H9 (cell line): Measurements from ENCODE around the gene MYO1C. TPM values are rescaled to one million over a fixed set of nuclear protein-coding genes. Genes with fewer than 3 reads are reported as not detected.
A peak's percentile ranks its signal among the peaks of the same experiment; 100 is the strongest.

ENCODE experiments used
- DNase-seq: peaks from one replicate; pipeline ENCODE4 v3.0.0-alpha.2; 2017
- H2AFZ ChIP-seq: one replicate; pipeline ENCODE4 v1.6.1; 2013; ENCODE audit warnings: mild to moderate bottlenecking, low read length, control low read depth, moderate library complexity
- H2AK5ac ChIP-seq: 2 replicates; pipeline ENCODE4 v1.6.1; 2013; ENCODE audit warnings: low read length, control low read depth, mixed read lengths; ENCODE audit not compliant: insufficient read length
- H2BK120ac ChIP-seq: one replicate; pipeline ENCODE4 v1.6.1; 2013; ENCODE audit warnings: low read depth, mild to moderate bottlenecking, low read length, control low read depth, inconsistent platforms; ENCODE audit not compliant: poor library complexity, severe bottlenecking
- H2BK12ac ChIP-seq: 2 replicates; pipeline ENCODE4 v1.6.1; 2013; ENCODE audit warnings: low read length, control low read depth, mixed read lengths, low read depth; ENCODE audit not compliant: insufficient read length
- H2BK15ac ChIP-seq: 2 replicates; pipeline ENCODE4 v1.6.1; 2013; ENCODE audit warnings: low read depth, low read length, control low read depth
- H2BK20ac ChIP-seq: one replicate; pipeline ENCODE4 v1.6.1; 2013; ENCODE audit warnings: low read depth, mild to moderate bottlenecking, low read length, control low read depth, inconsistent platforms; ENCODE audit not compliant: poor library complexity, severe bottlenecking
- H2BK5ac ChIP-seq: 2 replicates; pipeline ENCODE4 v1.6.1; 2013; ENCODE audit warnings: low read length, control low read depth, mixed read lengths; ENCODE audit not compliant: insufficient read length
- H3K14ac ChIP-seq: 2 replicates; pipeline ENCODE4 v1.6.1; 2013; ENCODE audit warnings: low read length, control low read depth; ENCODE audit not compliant: insufficient read depth
- H3K18ac ChIP-seq: 2 replicates; pipeline ENCODE4 v1.6.1; 2013; ENCODE audit warnings: low read depth, mild to moderate bottlenecking, mixed read lengths, low read length, control low read depth; ENCODE audit not compliant: insufficient read length
- H3K23ac ChIP-seq: 2 replicates; pipeline ENCODE4 v1.6.1; 2013; ENCODE audit warnings: low read length, control low read depth, mixed read lengths, low read depth; ENCODE audit not compliant: insufficient read length
- H3K23me2 ChIP-seq: 2 replicates; pipeline ENCODE4 v1.6.1; 2013; ENCODE audit warnings: low read depth, mild to moderate bottlenecking, mixed read lengths, low read length, control low read depth; ENCODE audit not compliant: insufficient read length, poor library complexity, severe bottlenecking
- H3K27ac ChIP-seq: 2 replicates; pipeline ENCODE4 v1.5.1; 2013; ENCODE audit warnings: low read length, control low read depth, mixed read lengths, low read depth; ENCODE audit not compliant: insufficient read length
- H3K27me3 ChIP-seq: 2 replicates; pipeline ENCODE4 v1.6.1; 2013; ENCODE audit warnings: low read length, control low read depth, inconsistent platforms; ENCODE audit not compliant: insufficient read depth
- H3K4ac ChIP-seq: 2 replicates; pipeline ENCODE4 v1.6.1; 2013; ENCODE audit warnings: low read depth, mild to moderate bottlenecking, control low read depth, inconsistent platforms, low read length, moderate library complexity
- H3K4me1 ChIP-seq: 2 replicates; pipeline ENCODE4 v1.6.1; 2013; ENCODE audit warnings: low read length, control low read depth, inconsistent platforms; ENCODE audit not compliant: insufficient read depth
- H3K4me2 ChIP-seq: 2 replicates; pipeline ENCODE4 v1.6.1; 2013; ENCODE audit warnings: low read length, control low read depth, mixed read lengths; ENCODE audit not compliant: insufficient read length, insufficient read depth
- H3K56ac ChIP-seq: 2 replicates; pipeline ENCODE4 v1.6.1; 2013; ENCODE audit warnings: low read depth, mild to moderate bottlenecking, mixed read lengths, low read length, control low read depth; ENCODE audit not compliant: insufficient read length
- H3K79me1 ChIP-seq: 2 replicates; pipeline ENCODE4 v1.6.1; 2013; ENCODE audit warnings: low read depth, mild to moderate bottlenecking, moderate library complexity, low read length, control low read depth, inconsistent platforms; ENCODE audit not compliant: insufficient read depth, poor library complexity, severe bottlenecking
- H3K79me2 ChIP-seq: 2 replicates; pipeline ENCODE4 v1.6.1; 2013; ENCODE audit warnings: low read length, control low read depth, inconsistent platforms; ENCODE audit not compliant: insufficient read depth
- H3K9ac ChIP-seq: 2 replicates; pipeline ENCODE4 v1.6.1; 2013; ENCODE audit warnings: low read length, control low read depth, mixed read lengths; ENCODE audit not compliant: insufficient read length; ENCODE audit errors: extremely low read depth
- H3K9me3 ChIP-seq: one replicate; pipeline ENCODE4 v1.6.1; 2013; ENCODE audit warnings: low read depth, low read length, inconsistent platforms; ENCODE audit not compliant: control insufficient read depth
- H3T11ph ChIP-seq: one replicate; pipeline ENCODE4 v1.6.1; 2013; ENCODE audit warnings: mild to moderate bottlenecking, low read length, control low read depth, inconsistent platforms
- H4K20me1 ChIP-seq: one replicate; pipeline ENCODE4 v1.6.1; 2013; ENCODE audit not compliant: control insufficient read depth, insufficient read length, insufficient read depth
- H4K5ac ChIP-seq: 2 replicates; pipeline ENCODE4 v1.6.1; 2013; ENCODE audit warnings: low read depth, mild to moderate bottlenecking, mixed read lengths, low read length, control low read depth; ENCODE audit not compliant: insufficient read length
- H4K8ac ChIP-seq: replicated peaks from 2 replicates; pipeline ENCODE4 v1.6.1; 2013; ENCODE audit warnings: low read length, control low read depth, mixed read lengths, low read depth; ENCODE audit not compliant: insufficient read length
- H4K91ac ChIP-seq: 2 replicates; pipeline ENCODE4 v1.6.1; 2013; ENCODE audit warnings: low read depth, mild to moderate bottlenecking, moderate library complexity, mixed read lengths, low read length, control low read depth; ENCODE audit not compliant: insufficient read length
- H3K27ac Mint-ChIP-seq, 3 experiments: 2 replicates in 2 of 3; 3 replicates in 1 of 3; pipeline ENCODE4 v1.8.0; 2020 to 2021; ENCODE audit warnings: mixed read lengths in 3 of 3, mild to moderate bottlenecking in 1 of 3, moderate library complexity in 1 of 3
- H3K27me3 Mint-ChIP-seq: 2 replicates; pipeline ENCODE4 v1.8.0; 2021; ENCODE audit warnings: low read depth, mild to moderate bottlenecking, moderate library complexity, mixed read lengths
- H3K36me3 Mint-ChIP-seq, 3 experiments: 2 replicates in 2 of 3; 3 replicates in 1 of 3; pipeline ENCODE4 v1.8.0; 2020 to 2021; ENCODE audit warnings: low read depth in 3 of 3, mixed read lengths in 3 of 3; ENCODE audit not compliant: insufficient read depth in 1 of 3
- H3K4me1 Mint-ChIP-seq, 2 experiments: 2 replicates each; pipeline ENCODE4 v1.8.0; 2020; ENCODE audit warnings: mixed read lengths in 2 of 2
- H3K4me3 Mint-ChIP-seq, 2 experiments: 2 replicates in 1 of 2; 3 replicates in 1 of 2; pipeline ENCODE4 v1.8.0; 2020 to 2021; ENCODE audit warnings: mild to moderate bottlenecking in 2 of 2, mixed read lengths in 2 of 2, moderate library complexity in 1 of 2
- H3K9me3 Mint-ChIP-seq, 2 experiments: 2 replicates in 1 of 2; 3 replicates in 1 of 2; pipeline ENCODE4 v1.8.0; 2020; ENCODE audit warnings: mild to moderate bottlenecking in 2 of 2, mixed read lengths in 2 of 2, moderate library complexity in 1 of 2
- CTCF ChIP-seq: fragments of 200-600 bp; sonication (generic); conservative IDR thresholded peaks from 3 replicates; pipeline ENCODE4 v1.8.0; 2021; ENCODE audit warnings: antibody characterized with exemption, mild to moderate bottlenecking
- WGBS: extraction: QIAGEN DNeasy Blood & Tissue Kit; methylation state at CpG from one replicate; pipeline ENCODE4 v1.1.7; 2013; ENCODE audit warnings: missing lambda C conversion rate, low lambda C conversion rate, mixed read lengths; ENCODE audit not compliant: insufficient read length; ENCODE audit errors: extremely low coverage; 5-methylcytosine and 5-hydroxymethylcytosine counted together
- total RNA-seq: library from RNA; stranded (reverse); gene quantifications from 2 replicates; pipeline ENCODE4 v1.2.1, GENCODE V29; 2021

The MYO1C gene
- total RNA-seq, 1 experiment from 2014 or later: 86.5 TPM

GRCh38 chr17:1469231-1469852 lies 23.1 kb downstream of the MYO1C start:
- no peak overlapping the region for H2AK5ac ChIP-seq
- H2BK120ac ChIP-seq: no peak overlapping the region
- no peaks in the 10 kb centered on the region for H3K79me2 ChIP-seq
- H2BK15ac ChIP-seq: no peak overlapping the region
- no peak overlapping the region for H3K18ac ChIP-seq
- H4K8ac ChIP-seq: no peak overlapping the region
- no peak overlapping the region for H4K5ac ChIP-seq
- H3K27ac ChIP-seq: no peak overlapping the region
- no peak overlapping the region for H2BK5ac ChIP-seq
- peaks cover 0 to 23% of the 10 kb centered on the region in 2 experiments; a peak in 2 of 4 replicates for H3K4me1 Mint-ChIP-seq
- H4K91ac ChIP-seq: no peak overlapping the region
- no peak overlapping the region for H2AFZ ChIP-seq
- H3K23me2 ChIP-seq: no peaks in the 10 kb centered on the region
- WGBS: no CpG with 5 or more reads among the region's 28 CpGs
- no peak overlapping the region for H2BK20ac ChIP-seq
- peaks cover 11 to 72% (median 26%) of the 10 kb centered on the region in 3 experiments; a peak in 6 of 7 replicates for H3K36me3 Mint-ChIP-seq
- DNase-seq: peak; percentile 77
- TF ChIP-seq CTCF: no peak
- no peak overlapping the region for H3K4me2 ChIP-seq
- H3K9ac ChIP-seq: no peak overlapping the region
- H3K9me3 ChIP-seq: no peaks in the 10 kb centered on the region
- H4K20me1 ChIP-seq: no peaks in the 10 kb centered on the region
- H3K14ac ChIP-seq: no peak overlapping the region
- H3K4ac ChIP-seq: no peak overlapping the region
- H3K23ac ChIP-seq: no peak overlapping the region
- H3K27ac Mint-ChIP-seq: peak overlapping the region in 2 of 3 experiments; percentile 35 to 74; a peak in 2 of 7 replicates
- H3K9me3 Mint-ChIP-seq: no peaks in the 10 kb centered on the region
- H3K27me3 Mint-ChIP-seq: no peaks in the 10 kb centered on the region
- peak overlapping the region in 1 of 2 experiments; percentile 38; a peak in 2 of 5 replicates for H3K4me3 Mint-ChIP-seq
- H3K79me1 ChIP-seq: no peaks in the 10 kb centered on the region
- no peak overlapping the region for H3T11ph ChIP-seq
- H3K27me3 ChIP-seq: no peaks in the 10 kb centered on the region
- no peak overlapping the region for H2BK12ac ChIP-seq
- H3K4me1 ChIP-seq: no peaks in the 10 kb centered on the region
- H3K56ac ChIP-seq: no peak overlapping the region
